SK-N-SH (cell line): ENCODE results near the gene CYP2J2. TPM values are rescaled to one million over a fixed set of nuclear protein-coding genes. Genes with fewer than 3 reads are reported as not detected.

Experiments
- CTCF ChIA-PET: fragments of 300-600, 350-600 bp; formaldehyde crosslinking; extraction: SDS; loops from one replicate; lab custom pipeline; 2021; lab: Yijun Ruan, JAX
- POLR2A ChIA-PET: fragments of 350-600 bp; sonication (Branson Sonifier 250); formaldehyde crosslinking; extraction: SDS; loops from one replicate; lab custom pipeline; 2020; ENCODE audit warnings: antibody characterized with exemption, inconsistent platforms; lab: Yijun Ruan, JAX
- DNase-seq: peaks from one replicate; pipeline ENCODE4 v3.0.0; 2012
- H2AFZ ChIP-seq: fragments of 200-600 bp; sonication (generic); 2 replicates; pipeline ENCODE4 v1.8.1; 2016; ENCODE audit warnings: antibody characterized with exemption, mild to moderate bottlenecking, low read depth
- H3F3A ChIP-seq: fragments of 200-600 bp; sonication (generic); replicated peaks from 2 replicates; pipeline ENCODE3; 2016; ENCODE audit warnings: antibody characterized with exemption, mild to moderate bottlenecking; ENCODE audit not compliant: insufficient read depth
- H3K27ac ChIP-seq, 2 experiments: fragments of 200-500 bp in 1 of 2; fragments of 200-600 bp in 1 of 2; sonication (Bioruptor generic) in 1 of 2; sonication (generic), shearing (Covaris generic) in 1 of 2; 2 replicates each; pipeline versions ENCODE4 v1.5.1 to v1.6.1; 2014 to 2016; ENCODE audit warnings: low read depth in 2 of 2, inconsistent platforms in 1 of 2, low read length in 1 of 2, mild to moderate bottlenecking in 1 of 2, mixed read lengths in 1 of 2
- H3K27me3 ChIP-seq: fragments of 200-600 bp; sonication (generic), shearing (Covaris generic); 2 replicates; pipeline ENCODE4 v1.6.1; 2016; ENCODE audit warnings: mixed run types; ENCODE audit not compliant: insufficient read depth
- H3K36me3 ChIP-seq, 2 experiments: fragments of 200-500 bp in 1 of 2; fragments of 200-600 bp in 1 of 2; sonication (Bioruptor generic) in 1 of 2; sonication (generic) in 1 of 2; replicated peaks in 1 of 2; 2 replicates each; pipeline versions ENCODE3 to v1.5.1; 2014 to 2016; ENCODE audit warnings: low read length in 1 of 2, mild to moderate bottlenecking in 1 of 2; ENCODE audit not compliant: insufficient read depth in 2 of 2, control insufficient read depth in 1 of 2
- H3K4me1 ChIP-seq, 2 experiments: fragments of 200-500 bp in 1 of 2; fragments of 200-600 bp in 1 of 2; sonication (Bioruptor generic) in 1 of 2; sonication (generic), shearing (Covaris generic) in 1 of 2; 2 replicates each; pipeline versions ENCODE4 v1.5.1 to v1.6.1; 2014 to 2016; ENCODE audit warnings: low read depth in 1 of 2, low read length in 1 of 2, mixed run types in 1 of 2; ENCODE audit not compliant: insufficient read depth in 2 of 2, control insufficient read depth in 1 of 2
- H3K4me2 ChIP-seq: fragments of 200-600 bp; sonication (generic), shearing (Covaris generic); 2 replicates; pipeline ENCODE4 v1.6.1; 2017; ENCODE audit warnings: mixed run types
- H3K4me3 ChIP-seq, 2 experiments: fragments of 200-500 bp in 1 of 2; fragments of 200-600 bp in 1 of 2; sonication (Bioruptor generic) in 1 of 2; sonication (generic), shearing (Covaris generic) in 1 of 2; 2 replicates each; pipeline versions ENCODE4 v1.5.1 to v1.8.1; 2014 to 2016; ENCODE audit warnings: low read depth in 2 of 2, inconsistent platforms in 1 of 2, low read length in 1 of 2, mild to moderate bottlenecking in 1 of 2, mixed read lengths in 1 of 2, moderate library complexity in 1 of 2
- H3K79me2 ChIP-seq: fragments of 200-600 bp; sonication (generic); 2 replicates; pipeline ENCODE4 v1.8.1; 2017; ENCODE audit warnings: mild to moderate bottlenecking; ENCODE audit not compliant: insufficient read depth
- H3K9ac ChIP-seq: fragments of 200-600 bp; sonication (generic); 2 replicates; pipeline ENCODE4 v1.6.1; 2017; ENCODE audit warnings: mixed run types
- H3K9me2 ChIP-seq: fragments of 200-600 bp; sonication (generic); 2 replicates; pipeline ENCODE4 v1.6.1; 2017; ENCODE audit warnings: mixed run types
- H3K9me3 ChIP-seq: fragments of 200-600 bp; sonication (generic); 2 replicates; pipeline ENCODE4 v1.6.1; 2017; ENCODE audit warnings: mixed run types, mild to moderate bottlenecking, moderate library complexity
- H4K20me1 ChIP-seq: fragments of 200-600 bp; sonication (generic); 2 replicates; pipeline ENCODE4 v1.6.1; 2017; ENCODE audit warnings: mild to moderate bottlenecking, mixed run types; ENCODE audit not compliant: insufficient read depth
- CTCF ChIP-seq: fragments of 200-600 bp; sonication (generic); IDR thresholded peaks from 2 replicates; pipeline ENCODE4 v1.6.1; 2017; ENCODE audit warnings: antibody characterized with exemption, mild to moderate bottlenecking, moderate library complexity
- FOXM1 ChIP-seq: IDR thresholded peaks from 2 replicates; pipeline ENCODE4 v1.4.0; 2012; ENCODE audit warnings: low read depth, mild to moderate bottlenecking
- GATA2 ChIP-seq: sonication (generic); formaldehyde crosslinking; IDR thresholded peaks from 2 replicates; pipeline ENCODE4 v1.5.0; 2020; ENCODE audit warnings: mild to moderate bottlenecking, missing genetic modification reagents
- RXRA ChIP-seq: IDR thresholded peaks from 2 replicates; pipeline ENCODE4 v1.4.0; 2012; ENCODE audit warnings: low read depth, mild to moderate bottlenecking, borderline replicate concordance
- TAF1 ChIP-seq: IDR thresholded peaks from 2 replicates; pipeline ENCODE4 v1.6.1; 2012; ENCODE audit warnings: low read depth, mild to moderate bottlenecking, low read length, moderate library complexity, borderline replicate concordance
- USF1 ChIP-seq: IDR thresholded peaks from 2 replicates; pipeline ENCODE4 v1.4.0; 2012; ENCODE audit warnings: low read depth, borderline replicate concordance
- WGBS: methylation state at CpG from one replicate; pipeline ENCODE4 v1.1.6; 2017; ENCODE audit warnings: low lambda C conversion rate; 5-methylcytosine and 5-hydroxymethylcytosine counted together
- polyA plus RNA-seq, 3 experiments: library from polyadenylated mRNA; depleted of rRNA; stranded (reverse); fragments of >200 nt; gene quantifications; 2 replicates each; pipeline ENCODE4 v1.2.3, GENCODE V29; 2012

The CYP2J2 gene
- polyA plus RNA-seq, 1 of the 3 experiments (the other 2 are of a cell fraction), result 1.2 TPM

- Histone ChIP-seq H3K79me2 (no peaks in the 10 kb centered on the region), H3K9me3 (no peaks in the 10 kb centered on the region), H3K36me3 (no peaks in the 10 kb centered on the region), H3K4me1 (peaks cover 0 to 5% of the 10 kb centered on the region in 2 experiments; a peak in 1 of 4 replicates), H3K27me3 (no peaks in the 10 kb centered on the region), H2AFZ (peak overlapping the region; percentile 57; the same call in 1 of the 2 replicates), H3F3A (no peaks in the 10 kb centered on the region), H3K4me3 (no peak overlapping the region), H3K27ac (peak overlapping the region in 1 of 2 experiments; percentile 72; a peak in 2 of 4 replicates), H3K4me2 (no peak overlapping the region), H3K9me2 (no peaks in the 10 kb centered on the region), H4K20me1 (no peaks in the 10 kb centered on the region), H3K9ac (no peak overlapping the region)
- ChIA-PET CTCF (interaction anchor here (0.7 to 4.3 kb wide), 7 partner anchors 10 to 1082 kb away, joined by 3 to 29 read pairs (median 7); no protein-coding TSS in a partner anchor), POLR2A (no interaction called here)
- 0 out of 2 replicates have a peak, but pooled peaks have one; percentile 24 for TF ChIP-seq GATA2 (CRISPR knock-in tag)
- TF ChIP-seq CTCF, result no peak
- 37% methylated on average over 5 of the region's 6 CpGs for WGBS
- DNase-seq, result peak; percentile 32
These were observed 40.6 kb upstream of the CYP2J2 start for GRCh38 chr1:59967141-59967697.

- H2AFZ ChIP-seq, result no peak overlapping the region
- no peak for TF ChIP-seq CTCF
- no peak for TF ChIP-seq USF1
- TF ChIP-seq TAF1, result no peak
- no peak for TF ChIP-seq FOXM1
- no peak for TF ChIP-seq RXRA
- TF ChIP-seq, all 33 proteins: peak for 0
- no peaks in the 10 kb centered on the region for H3K36me3 ChIP-seq
- no peaks in the 10 kb centered on the region for H4K20me1 ChIP-seq
- WGBS, result 88% methylated on average over 2 of the region's 2 CpGs
- H3K79me2 ChIP-seq, result no peaks in the 10 kb centered on the region
- no peak overlapping the region for H3K4me3 ChIP-seq
- H3K9me2 ChIP-seq, result no peaks in the 10 kb centered on the region
- H3K4me2 ChIP-seq, result no peak overlapping the region
- POLR2A ChIA-PET, result no interaction called here
- peaks cover 0 to under 1% of the 10 kb centered on the region in 2 experiments; a peak in 1 of 4 replicates for H3K4me1 ChIP-seq
- no peaks in the 10 kb centered on the region; the same call in 1 of the 2 replicates for H3K27me3 ChIP-seq
- CTCF ChIA-PET, result interaction anchor here (0.7 to 3.9 kb wide), 4 partner anchors 19 to 58 kb away, joined by 3 to 26 read pairs (median 6); no protein-coding TSS in a partner anchor
- H3K9me3 ChIP-seq, result no peaks in the 10 kb centered on the region
- no peak for DNase-seq
- H3F3A ChIP-seq, result no peaks in the 10 kb centered on the region
- no peak overlapping the region for H3K9ac ChIP-seq
- no peak overlapping the region for H3K27ac ChIP-seq
These were observed 25.5 kb upstream of the CYP2J2 start for GRCh38 chr1:59952065-59952464.
